Keratinocyte (primary cell): ENCODE measurements around the gene VPS26B. TPM values are rescaled to one million over a fixed set of nuclear protein-coding genes. Genes with fewer than 3 reads are reported as not detected.

Experiments used
- DNase-seq: peaks from one replicate; pipeline ENCODE4 v3.0.0-alpha.2; 2011; ENCODE audit warnings: low read depth, missing footprints, low spot score
- FAIRE-seq: peaks from 2 replicates; lab custom pipeline; 2011; peaks lifted over from hg19 to GRCh38; lab: Jason Lieb, UNC
- H2AFZ ChIP-seq: 2 replicates; pipeline ENCODE4 v1.6.0; 2012; ENCODE audit warnings: low read length, control low read depth, inconsistent platforms; ENCODE audit not compliant: control insufficient read depth
- H3K27ac ChIP-seq: 2 replicates; pipeline ENCODE4 v1.5.1; 2011; ENCODE audit warnings: low read length; ENCODE audit not compliant: control insufficient read depth, insufficient read depth
- H3K27me3 ChIP-seq: 3 replicates; pipeline ENCODE4 v1.6.0; 2011; ENCODE audit warnings: low read length; ENCODE audit not compliant: control insufficient read depth, insufficient read depth; ENCODE audit errors: extremely low read depth
- H3K36me3 ChIP-seq, 2 experiments: 2 replicates in 1 of 2; 3 replicates in 1 of 2; pipeline ENCODE4 v1.5.1; 2011; ENCODE audit warnings: low read length in 2 of 2, mild to moderate bottlenecking in 1 of 2; ENCODE audit not compliant: control insufficient read depth in 2 of 2, insufficient read depth in 2 of 2; ENCODE audit errors: extremely low read depth in 1 of 2
- H3K4me1 ChIP-seq: 3 replicates; pipeline ENCODE4 v1.5.1; 2011; ENCODE audit warnings: low read length; ENCODE audit not compliant: control insufficient read depth, insufficient read depth; ENCODE audit errors: extremely low read depth
- H3K4me2 ChIP-seq: 3 replicates; pipeline ENCODE4 v1.6.0; 2011; ENCODE audit warnings: low read depth, low read length; ENCODE audit not compliant: control insufficient read depth, insufficient read depth; ENCODE audit errors: extremely low read depth
- H3K4me3 ChIP-seq, 3 experiments: fragments of 200-600 bp in 1 of 3; sonication (generic) in 1 of 3; 2 replicates in 2 of 3; 3 replicates in 1 of 3; pipeline ENCODE4 v1.5.1; 2011 to 2016; ENCODE audit warnings: low read length in 3 of 3, mild to moderate bottlenecking in 3 of 3, control low read depth in 2 of 3, inconsistent platforms in 1 of 3, low read depth in 1 of 3, mixed read lengths in 1 of 3, mixed run types in 1 of 3, moderate library complexity in 1 of 3; ENCODE audit not compliant: control insufficient read depth in 2 of 3, insufficient read depth in 2 of 3; ENCODE audit errors: extremely low read depth in 1 of 3
- H3K79me2 ChIP-seq: 2 replicates; pipeline ENCODE4 v1.6.0; 2012; ENCODE audit warnings: low read length; ENCODE audit not compliant: control insufficient read depth, insufficient read depth
- H3K9ac ChIP-seq: 3 replicates; pipeline ENCODE4 v1.6.0; 2011; ENCODE audit warnings: low read length; ENCODE audit not compliant: control insufficient read depth, insufficient read depth; ENCODE audit errors: extremely low read depth
- H3K9me1 ChIP-seq: 3 replicates; pipeline ENCODE4 v1.6.0; 2011; ENCODE audit warnings: low read length; ENCODE audit not compliant: control insufficient read depth, insufficient read depth; ENCODE audit errors: extremely low read depth
- H3K9me3 ChIP-seq: 2 replicates; pipeline ENCODE4 v1.5.1; 2012; ENCODE audit warnings: low read depth, low read length; ENCODE audit not compliant: control insufficient read depth
- H4K20me1 ChIP-seq: 3 replicates; pipeline ENCODE4 v1.6.0; 2011; ENCODE audit warnings: low read length; ENCODE audit not compliant: control insufficient read depth, insufficient read depth; ENCODE audit errors: extremely low read depth
- CTCF ChIP-seq, 3 experiments: IDR thresholded peaks in 1 of 3; conservative IDR thresholded peaks in 1 of 3; optimal IDR thresholded peaks in 1 of 3; 2 replicates in 2 of 3; 3 replicates in 1 of 3; pipeline versions ENCODE3 to v1.5.1; 2011; ENCODE audit warnings: low read length in 3 of 3, mild to moderate bottlenecking in 3 of 3, moderate library complexity in 2 of 3, control low read depth in 1 of 3, inconsistent platforms in 1 of 3; ENCODE audit not compliant: insufficient read depth in 2 of 3; ENCODE audit errors: extremely low read depth in 1 of 3
- EZH2 ChIP-seq: IDR thresholded peaks from one replicate; pipeline ENCODE4 v1.6.1; 2012; ENCODE audit warnings: inconsistent platforms, mild to moderate bottlenecking, low read length, moderate library complexity
- dilution Hi-C: fragments of 300-500 bp; cut with MboI; formaldehyde crosslinking; loops from one replicate; pipeline ENCODE4 v1.7.0; 2020; ENCODE audit warnings: low sequenced_read_pairs; ENCODE audit not compliant: extremely low pct_ligation_motif_present
- polyA plus RNA-seq, 5 experiments: library from polyadenylated mRNA; depleted of rRNA in 3 of 5; stranded (reverse) in 3 of 5; stranded (forward) in 1 of 5; unstranded in 1 of 5; fragments of >200 nt; gene quantifications; 1 replicate in 1 of 5; 2 replicates in 3 of 5; 3 replicates in 1 of 5; pipeline versions ENCODE4 v1.2.1 to v1.2.3, GENCODE V29; 2011 to 2012; ENCODE audit warnings: missing spikeins in 2 of 5, low read depth in 1 of 5, low replicate concordance in 1 of 5

VPS26B gene
- polyA plus RNA-seq, 1 donor (not counting 4 experiments of a cell fraction or from before 2014, with no cell fraction given): 46.9 TPM

GRCh38 chr11:134245434-134245833 lies 21.0 kb downstream of the VPS26B start:
- Histone ChIP-seq H3K4me3 (no peak overlapping the region), H2AFZ (no peak overlapping the region), H3K79me2 (no peaks in the 10 kb centered on the region), H3K27ac (no peak overlapping the region), H3K36me3 (peaks cover 39 to 45% of the 10 kb centered on the region in 2 experiments), H3K27me3 (no peaks in the 10 kb centered on the region), H4K20me1 (no peaks in the 10 kb centered on the region), H3K9ac (no peak overlapping the region), H3K9me3 (no peaks in the 10 kb centered on the region), H3K4me2 (no peak overlapping the region), H3K9me1 (no peaks in the 10 kb centered on the region), H3K4me1 (peaks cover 2% of the 10 kb centered on the region)
- no peak for FAIRE-seq
- no peak for DNase-seq
- dilution Hi-C loops: no loop called here
- no peak for TF ChIP-seq CTCF (optimal IDR thresholded peaks at IDR 0.05 in 1 of 3, IDR thresholded peaks at IDR 0.05 in 1 of 3, conservative IDR thresholded peaks at IDR 0.05 in 1 of 3; ENCODE audit: extremely low read depth in 1 of 3, insufficient read depth in 2 of 3, low read length in 3 of 3)
- no peak for TF ChIP-seq EZH2

GRCh38 chr11:134246100-134246499 lies 21.6 kb downstream of the VPS26B start:
- no peaks in the 10 kb centered on the region for H3K9me1 ChIP-seq
- H3K27ac ChIP-seq: no peak overlapping the region
- no peak overlapping the region for H3K4me3 ChIP-seq
- H3K9me3 ChIP-seq: no peaks in the 10 kb centered on the region
- H3K4me1 ChIP-seq: peaks cover 2% of the 10 kb centered on the region
- DNase-seq (no peak), FAIRE-seq (no peak)
- no peak overlapping the region for H3K9ac ChIP-seq
- H3K4me2 ChIP-seq: no peak overlapping the region
- peaks cover 39 to 43% of the 10 kb centered on the region in 2 experiments for H3K36me3 ChIP-seq
- no peaks in the 10 kb centered on the region for H4K20me1 ChIP-seq
- dilution Hi-C loops: no loop called here
- TF ChIP-seq CTCF (optimal IDR thresholded peaks at IDR 0.05 in 1 of 3, IDR thresholded peaks at IDR 0.05 in 1 of 3, conservative IDR thresholded peaks at IDR 0.05 in 1 of 3; ENCODE audit: extremely low read depth in 1 of 3, insufficient read depth in 2 of 3, low read length in 3 of 3) (no peak), EZH2 (no peak)
- H2AFZ ChIP-seq: no peak overlapping the region
- H3K27me3 ChIP-seq: no peaks in the 10 kb centered on the region
- H3K79me2 ChIP-seq: no peaks in the 10 kb centered on the region
